Endothelial cell of umbilical vein (primary cell): ENCODE measurements around the gene ELF3. TPM values are rescaled to one million over a fixed set of nuclear protein-coding genes. Genes with fewer than 3 reads are reported as not detected.

Source experiments
- BruUV-seq: library from RNA; stranded (reverse); fragments of 400-500 nt; replicated peaks from 2 replicates; lab custom pipeline; 2021; lab: Mats Ljungman, UMichigan
- CTCF ChIA-PET: fragments of 300-600, 350-600 bp; sonication (Branson Sonifier 250); formaldehyde crosslinking; loops from one replicate; lab custom pipeline; 2021; ENCODE audit warnings: antibody characterized with exemption, inconsistent platforms; lab: Charles Lee
- POLR2A ChIA-PET: fragments of 300-600, 350-600 bp; sonication (Branson Sonifier 250); formaldehyde crosslinking; loops from one replicate; lab custom pipeline; 2021; ENCODE audit warnings: antibody characterized with exemption, inconsistent platforms; lab: Charles Lee
- DNase-seq: peaks from one replicate; pipeline ENCODE4 v3.0.0-alpha.2; 2011; ENCODE audit warnings: low read depth, low spot score
- FAIRE-seq: peaks from 2 replicates; lab custom pipeline; 2011; peaks lifted over from hg19 to GRCh38; lab: Jason Lieb, UNC
- H2AFZ ChIP-seq: 2 replicates; pipeline ENCODE4 v1.6.0; 2012; ENCODE audit warnings: low read depth, low read length, control low read depth, inconsistent platforms
- H3K27ac ChIP-seq: 2 replicates; pipeline ENCODE4 v1.5.1; 2011; ENCODE audit warnings: low read depth, mild to moderate bottlenecking, control low read depth, low read length, moderate library complexity; ENCODE audit not compliant: insufficient read depth
- H3K27me3 ChIP-seq, 2 experiments: 2 replicates each; pipeline versions ENCODE4 v1.6.0 to v1.6.1; 2011; ENCODE audit warnings: low read length in 2 of 2, mixed read lengths in 1 of 2; ENCODE audit not compliant: control insufficient read depth in 2 of 2, insufficient read depth in 2 of 2
- H3K36me3 ChIP-seq, 2 experiments: 2 replicates in 1 of 2; 3 replicates in 1 of 2; pipeline ENCODE4 v1.5.1; 2011; ENCODE audit warnings: low read length in 2 of 2, mild to moderate bottlenecking in 1 of 2, moderate library complexity in 1 of 2; ENCODE audit not compliant: control insufficient read depth in 2 of 2, insufficient read depth in 2 of 2; ENCODE audit errors: extremely low read depth in 1 of 2
- H3K4me1 ChIP-seq: 3 replicates; pipeline ENCODE4 v1.5.1; 2011; ENCODE audit warnings: mild to moderate bottlenecking, low read length; ENCODE audit not compliant: control insufficient read depth, insufficient read depth; ENCODE audit errors: extremely low read depth
- H3K4me2 ChIP-seq: 2 replicates; pipeline ENCODE4 v1.6.1; 2011; ENCODE audit warnings: low read length, control low read depth, mixed read lengths; ENCODE audit not compliant: insufficient read depth
- H3K4me3 ChIP-seq, 3 experiments: fragments of 200-600 bp in 1 of 3; sonication (generic), shearing (Covaris generic) in 1 of 3; replicated peaks in 1 of 3; 2 replicates each; pipeline ENCODE4 v1.5.1; 2011 to 2016; ENCODE audit warnings: control low read depth in 3 of 3, low read length in 3 of 3, mild to moderate bottlenecking in 2 of 3, inconsistent platforms in 1 of 3, low read depth in 1 of 3, moderate library complexity in 1 of 3; ENCODE audit not compliant: insufficient read depth in 1 of 3
- H3K79me2 ChIP-seq: 2 replicates; pipeline ENCODE4 v1.6.0; 2012; ENCODE audit warnings: low read length, inconsistent platforms; ENCODE audit not compliant: control insufficient read depth, insufficient read depth
- H3K9ac ChIP-seq: replicated peaks from 2 replicates; pipeline ENCODE3; 2011; ENCODE audit warnings: low read length, control low read depth; ENCODE audit not compliant: insufficient read depth; ENCODE audit errors: extremely low read depth
- H3K9me1 ChIP-seq: replicated peaks from 3 replicates; pipeline ENCODE4 v1.6.0; 2011; ENCODE audit warnings: mild to moderate bottlenecking, low read length; ENCODE audit not compliant: control insufficient read depth, insufficient read depth; ENCODE audit errors: extremely low read depth
- H3K9me3 ChIP-seq: replicated peaks from 2 replicates; pipeline ENCODE4 v1.5.1; 2012; ENCODE audit warnings: low read length, inconsistent platforms; ENCODE audit not compliant: control insufficient read depth, insufficient read depth
- H4K20me1 ChIP-seq: replicated peaks from 2 replicates; pipeline ENCODE3; 2011; ENCODE audit warnings: mild to moderate bottlenecking, low read length; ENCODE audit not compliant: control insufficient read depth, insufficient read depth; ENCODE audit errors: extremely low read depth
- FOS ChIP-seq: IDR thresholded peaks from 2 replicates; pipeline ENCODE4 v1.6.1; 2011; ENCODE audit warnings: mild to moderate bottlenecking, low read length, moderate library complexity, borderline replicate concordance; ENCODE audit not compliant: insufficient read depth
- GATA2 ChIP-seq: IDR thresholded peaks from 2 replicates; pipeline ENCODE4 v1.7.0; 2011; ENCODE audit warnings: low read depth, mild to moderate bottlenecking, moderate library complexity, mixed read lengths, low read length; ENCODE audit not compliant: insufficient read length, insufficient read depth
- JUN ChIP-seq: IDR thresholded peaks from 2 replicates; pipeline ENCODE4 v1.6.1; 2011; ENCODE audit warnings: borderline replicate concordance, low read depth; ENCODE audit not compliant: insufficient read length, insufficient read depth
- MYC ChIP-seq: IDR thresholded peaks from one replicate; pipeline ENCODE4 v1.6.1; 2011; ENCODE audit warnings: mild to moderate bottlenecking, low read depth, low read length
- POLR2A ChIP-seq: IDR thresholded peaks from 2 replicates; pipeline ENCODE4 v1.6.1; 2012; ENCODE audit warnings: low read depth, mild to moderate bottlenecking, control low read depth, low read length
- POLR2AphosphoS5 ChIP-seq: IDR thresholded peaks from 2 replicates; pipeline ENCODE4 v1.6.1; 2012; ENCODE audit warnings: low read depth, mild to moderate bottlenecking, control low read depth, low read length, moderate library complexity; ENCODE audit not compliant: insufficient read depth
- dilution Hi-C: fragments of 300-500 bp; cut with MboI; formaldehyde crosslinking; loops from one replicate; pipeline ENCODE4 v1.15.0; 2019; ENCODE audit warnings: low sequenced_read_pairs; ENCODE audit not compliant: extremely low pct_ligation_motif_present
- intact Hi-C: fragments of 100-400 bp; cut with micrococcal nuclease; formaldehyde crosslinking; loops from one replicate; pipeline ENCODE4 v1.10.0; 2022
- polyA plus RNA-seq, 4 experiments: library from polyadenylated mRNA; depleted of rRNA in 3 of 4; stranded (reverse) in 3 of 4; unstranded in 1 of 4; fragments of >200 nt; gene quantifications; 2 replicates each; pipeline versions ENCODE4 v1.2.1 to v1.2.3, GENCODE V29; 2011 to 2012; ENCODE audit warnings: missing spikeins in 1 of 4
- total RNA-seq: library from RNA; stranded (reverse); gene quantifications from 2 replicates; pipeline ENCODE4 v1.2.3, GENCODE V29; 2021
- TF ChIP-seq, protein P1 (sequence below): IDR thresholded peaks from 2 replicates; pipeline ENCODE4 v1.6.1; 2011; ENCODE audit not compliant: insufficient read depth, insufficient read length
- TF ChIP-seq, protein P2 (sequence below), 2 donors: IDR thresholded peaks; 1 replicate in 1 of 2; 2 replicates in 1 of 2; pipeline ENCODE4 v1.5.1; 2011; ENCODE audit warnings: low read length in 2 of 2, mild to moderate bottlenecking in 2 of 2, moderate library complexity in 2 of 2, control low read depth in 1 of 2, inconsistent platforms in 1 of 2, low read depth in 1 of 2; ENCODE audit not compliant: insufficient read depth in 1 of 2; ENCODE audit errors: extremely low read depth in 1 of 2

Gene ELF3
- total and polyA plus RNA-seq, 2 donors (not counting 3 experiments of a cell fraction or from before 2014, with no cell fraction given) = 0.07 to 0.29 TPM

GRCh38 chr1:202016022-202016810, 5.8 kb downstream of the ELF3 start:
- Histone ChIP-seq H3K27ac (no peak overlapping the region), H2AFZ (no peak overlapping the region), H3K9me1 (no peaks in the 10 kb centered on the region), H3K4me1 (no peaks in the 10 kb centered on the region), H3K27me3 (peaks cover 0 to 8% of the 10 kb centered on the region in 2 experiments), H3K9ac (no peak overlapping the region), H3K4me3 (no peak overlapping the region), H3K4me2 (no peak overlapping the region), H4K20me1 (no peaks in the 10 kb centered on the region), H3K36me3 (no peaks in the 10 kb centered on the region), H3K9me3 (no peaks in the 10 kb centered on the region), H3K79me2 (no peaks in the 10 kb centered on the region)
- no peak for TF ChIP-seq POLR2A
- no peak for TF ChIP-seq MYC
- TF ChIP-seq JUN = no peak
- TF ChIP-seq POLR2AphosphoS5 = no peak
- TF ChIP-seq GATA2 = no peak
- no peak for TF ChIP-seq FOS
- TF ChIP-seq, protein P1, sequence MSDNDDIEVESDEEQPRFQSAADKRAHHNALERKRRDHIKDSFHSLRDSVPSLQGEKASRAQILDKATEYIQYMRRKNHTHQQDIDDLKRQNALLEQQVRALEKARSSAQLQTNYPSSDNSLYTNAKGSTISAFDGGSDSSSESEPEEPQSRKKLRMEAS = no peak
- TF ChIP-seq, protein P2, sequence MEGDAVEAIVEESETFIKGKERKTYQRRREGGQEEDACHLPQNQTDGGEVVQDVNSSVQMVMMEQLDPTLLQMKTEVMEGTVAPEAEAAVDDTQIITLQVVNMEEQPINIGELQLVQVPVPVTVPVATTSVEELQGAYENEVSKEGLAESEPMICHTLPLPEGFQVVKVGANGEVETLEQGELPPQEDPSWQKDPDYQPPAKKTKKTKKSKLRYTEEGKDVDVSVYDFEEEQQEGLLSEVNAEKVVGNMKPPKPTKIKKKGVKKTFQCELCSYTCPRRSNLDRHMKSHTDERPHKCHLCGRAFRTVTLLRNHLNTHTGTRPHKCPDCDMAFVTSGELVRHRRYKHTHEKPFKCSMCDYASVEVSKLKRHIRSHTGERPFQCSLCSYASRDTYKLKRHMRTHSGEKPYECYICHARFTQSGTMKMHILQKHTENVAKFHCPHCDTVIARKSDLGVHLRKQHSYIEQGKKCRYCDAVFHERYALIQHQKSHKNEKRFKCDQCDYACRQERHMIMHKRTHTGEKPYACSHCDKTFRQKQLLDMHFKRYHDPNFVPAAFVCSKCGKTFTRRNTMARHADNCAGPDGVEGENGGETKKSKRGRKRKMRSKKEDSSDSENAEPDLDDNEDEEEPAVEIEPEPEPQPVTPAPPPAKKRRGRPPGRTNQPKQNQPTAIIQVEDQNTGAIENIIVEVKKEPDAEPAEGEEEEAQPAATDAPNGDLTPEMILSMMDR (IDR thresholded peaks at IDR 0.05; ENCODE audit: extremely low read depth in 1 of 2, insufficient read depth in 1 of 2, low read depth in 1 of 2, low read length in 2 of 2) = no peak
- BruUV-seq = no TSS peak
- DNase-seq (no peak), FAIRE-seq (no peak)
- intact Hi-C loops (no loop called here), dilution Hi-C loops (no loop called here)
- POLR2A ChIA-PET = no interaction called here
- CTCF ChIA-PET = interaction anchor here (0.8 to 1.1 kb wide), 2 partner anchors 17 to 33 kb away, joined by 3 read pairs; no protein-coding TSS in a partner anchor
